Trophoblast cell (in vitro differentiated cells and primary cell): ENCODE results near the gene FAXC.
A peak's percentile ranks its signal among the peaks of the same experiment; 100 is the strongest.

ENCODE experiments used
- DNase-seq, 2 donors: peaks; one replicate each; pipeline ENCODE4 v3.0.0-alpha.2; 2016
- H2AFZ ChIP-seq: 2 replicates; pipeline ENCODE4 v1.6.1; 2013; ENCODE audit warnings: low read length, moderate library complexity, mild to moderate bottlenecking; ENCODE audit not compliant: insufficient read depth, poor library complexity
- H2AK5ac ChIP-seq: 2 replicates; pipeline ENCODE4 v1.6.1; 2013; ENCODE audit warnings: mild to moderate bottlenecking, low read length
- H2BK120ac ChIP-seq: 2 replicates; pipeline ENCODE4 v1.6.1; 2013; ENCODE audit warnings: low read length, mild to moderate bottlenecking, moderate library complexity; ENCODE audit not compliant: insufficient read depth, poor library complexity
- H2BK12ac ChIP-seq: 2 replicates; pipeline ENCODE4 v1.6.1; 2013; ENCODE audit warnings: mild to moderate bottlenecking, low read length, moderate library complexity
- H2BK5ac ChIP-seq: 2 replicates; pipeline ENCODE4 v1.6.1; 2013; ENCODE audit warnings: low read length, low read depth, moderate library complexity, mild to moderate bottlenecking; ENCODE audit not compliant: poor library complexity
- H3K14ac ChIP-seq: 2 replicates; pipeline ENCODE4 v1.6.1; 2013; ENCODE audit warnings: mild to moderate bottlenecking, low read length
- H3K18ac ChIP-seq: 2 replicates; pipeline ENCODE4 v1.6.1; 2013; ENCODE audit warnings: mild to moderate bottlenecking, low read length
- H3K23ac ChIP-seq: 2 replicates; pipeline ENCODE4 v1.6.1; 2013; ENCODE audit warnings: low read length
- H3K27ac ChIP-seq: 2 replicates; pipeline ENCODE4 v1.5.1; 2013; ENCODE audit warnings: low read depth, mild to moderate bottlenecking, inconsistent platforms, low read length, moderate library complexity
- H3K27me3 ChIP-seq: 2 replicates; pipeline ENCODE4 v1.6.1; 2013; ENCODE audit warnings: inconsistent platforms, mild to moderate bottlenecking, low read length, moderate library complexity; ENCODE audit not compliant: insufficient read depth
- H3K36me3 ChIP-seq, 2 experiments: 1 replicate in 1 of 2; 2 replicates in 1 of 2; pipeline ENCODE4 v1.6.1; 2013; ENCODE audit warnings: low read length in 2 of 2, mild to moderate bottlenecking in 2 of 2, moderate library complexity in 1 of 2; ENCODE audit not compliant: insufficient read depth in 2 of 2, control insufficient read depth in 1 of 2
- H3K4ac ChIP-seq: 2 replicates; pipeline ENCODE4 v1.6.1; 2013; ENCODE audit warnings: low read depth, mild to moderate bottlenecking, low read length, moderate library complexity
- H3K4me1 ChIP-seq, 2 experiments: 1 replicate in 1 of 2; 2 replicates in 1 of 2; pipeline ENCODE4 v1.6.1; 2013; ENCODE audit warnings: low read length in 2 of 2, mild to moderate bottlenecking in 2 of 2, moderate library complexity in 1 of 2; ENCODE audit not compliant: insufficient read depth in 2 of 2, control insufficient read depth in 1 of 2
- H3K4me2 ChIP-seq: 2 replicates; pipeline ENCODE4 v1.6.1; 2013; ENCODE audit warnings: inconsistent platforms, mild to moderate bottlenecking, low read length, moderate library complexity
- H3K4me3 ChIP-seq: 2 replicates; pipeline ENCODE4 v1.5.1; 2013; ENCODE audit warnings: mild to moderate bottlenecking, low read depth, low read length, inconsistent platforms
- H3K79me1 ChIP-seq: one replicate; pipeline ENCODE4 v1.6.1; 2013; ENCODE audit warnings: low read length
- H3K79me2 ChIP-seq: 2 replicates; pipeline ENCODE4 v1.6.1; 2013; ENCODE audit warnings: low read length, mild to moderate bottlenecking; ENCODE audit not compliant: control insufficient read depth, insufficient read depth, poor library complexity
- H3K9ac ChIP-seq: 2 replicates; pipeline ENCODE4 v1.6.1; 2013; ENCODE audit warnings: mild to moderate bottlenecking, low read length
- H3K9me3 ChIP-seq: 2 replicates; pipeline ENCODE4 v1.6.1; 2013; ENCODE audit warnings: low read depth, mild to moderate bottlenecking, control low read depth, inconsistent platforms, low read length; ENCODE audit not compliant: insufficient read depth
- H4K12ac ChIP-seq: 2 replicates; pipeline ENCODE4 v1.6.1; 2013; ENCODE audit warnings: low read depth, mild to moderate bottlenecking, low read length, moderate library complexity
- H4K8ac ChIP-seq: 2 replicates; pipeline ENCODE4 v1.6.1; 2013; ENCODE audit warnings: low read depth, mild to moderate bottlenecking, low read length, moderate library complexity
- H4K91ac ChIP-seq: one replicate; pipeline ENCODE4 v1.6.1; 2013; ENCODE audit warnings: low read depth, mild to moderate bottlenecking, low read length, moderate library complexity
- WGBS: extraction: QIAGEN DNeasy Blood & Tissue Kit; methylation state at CpG from one replicate; pipeline ENCODE4 v1.1.7; 2013; ENCODE audit warnings: missing lambda C conversion rate; ENCODE audit not compliant: insufficient read length, insufficient coverage; ENCODE audit errors: extremely low coverage; 5-methylcytosine and 5-hydroxymethylcytosine counted together

The FAXC gene

GRCh38 chr6:99354983-99355382 is 5.5 kb upstream of the FAXC start:
- no CpG with 5 or more reads among the region's 4 CpGs for WGBS
- Histone ChIP-seq H3K27me3 (no peaks in the 10 kb centered on the region), H3K18ac (no peak overlapping the region), H2AFZ (no peak overlapping the region), H3K4me3 (no peak overlapping the region), H3K79me2 (no peaks in the 10 kb centered on the region), H4K12ac (no peak overlapping the region), H4K8ac (no peak overlapping the region), H2AK5ac (no peak overlapping the region), H2BK120ac (no peak overlapping the region), H3K4me2 (no peak overlapping the region), H3K14ac (no peak overlapping the region), H3K4ac (no peak overlapping the region), H3K79me1 (no peaks in the 10 kb centered on the region), H3K36me3 (no peaks in the 10 kb centered on the region), H3K4me1 (no peaks in the 10 kb centered on the region), H4K91ac (no peak overlapping the region), H2BK5ac (no peak overlapping the region), H2BK12ac (no peak overlapping the region), H3K9me3 (no peaks in the 10 kb centered on the region), H3K23ac (no peak overlapping the region), H3K9ac (no peak overlapping the region), H3K27ac (no peak overlapping the region)
- DNase-seq, result no peak

- Histone ChIP-seq H3K27me3 (no peaks in the 10 kb centered on the region), H3K4me3 (no peak overlapping the region), H3K4ac (no peak overlapping the region), H3K27ac (no peak overlapping the region), H3K18ac (no peak overlapping the region), H2BK120ac (no peak overlapping the region), H2AFZ (no peak overlapping the region), H3K36me3 (no peaks in the 10 kb centered on the region), H3K4me1 (peaks cover 0 to 8% of the 10 kb centered on the region in 2 experiments), H3K14ac (no peak overlapping the region), H3K4me2 (no peak overlapping the region), H4K8ac (no peak overlapping the region), H3K23ac (no peak overlapping the region), H3K9ac (no peak overlapping the region), H2BK5ac (no peak overlapping the region), H3K79me1 (peaks cover 7% of the 10 kb centered on the region), H4K91ac (no peak overlapping the region), H4K12ac (no peak overlapping the region), H3K9me3 (no peaks in the 10 kb centered on the region), H2AK5ac (no peak overlapping the region), H3K79me2 (peaks cover 2% of the 10 kb centered on the region), H2BK12ac (no peak overlapping the region)
- no CpG with 5 or more reads among the region's 9 CpGs for WGBS
- no peak for DNase-seq
Measured at GRCh38 chr6:99353126-99353525, 3.7 kb upstream of the FAXC start.

- H3K4me2 ChIP-seq, result no peak overlapping the region
- DNase-seq, result no peak
- no peak overlapping the region for H2AK5ac ChIP-seq
- H2AFZ ChIP-seq, result no peak overlapping the region
- H4K8ac ChIP-seq, result no peak overlapping the region
- no peak overlapping the region for H4K91ac ChIP-seq
- H3K4me1 ChIP-seq, result peaks cover 0 to 8% of the 10 kb centered on the region in 2 experiments
- no peak overlapping the region for H2BK5ac ChIP-seq
- no peak overlapping the region for H2BK120ac ChIP-seq
- no peak overlapping the region for H2BK12ac ChIP-seq
- H3K36me3 ChIP-seq, result no peaks in the 10 kb centered on the region
- no peak overlapping the region for H3K4me3 ChIP-seq
- H3K27ac ChIP-seq, result no peak overlapping the region
- no peak overlapping the region for H3K18ac ChIP-seq
- H3K14ac ChIP-seq, result no peak overlapping the region
- no peaks in the 10 kb centered on the region for H3K27me3 ChIP-seq
- H3K79me2 ChIP-seq, result peaks cover 2% of the 10 kb centered on the region
- no peak overlapping the region for H4K12ac ChIP-seq
- H3K4ac ChIP-seq, result no peak overlapping the region
- H3K79me1 ChIP-seq, result peaks cover 7% of the 10 kb centered on the region
- no CpG with 5 or more reads among the region's 10 CpGs for WGBS
- H3K9me3 ChIP-seq, result no peaks in the 10 kb centered on the region
- no peak overlapping the region for H3K23ac ChIP-seq
- H3K9ac ChIP-seq, result no peak overlapping the region
Measured at GRCh38 chr6:99350573-99350972, 1.1 kb upstream of the FAXC start.

- Histone ChIP-seq H2AK5ac (no peak overlapping the region), H3K79me2 (peaks cover 2% of the 10 kb centered on the region), H3K4me3 (peak overlapping the region; percentile 79), H2BK12ac (no peak overlapping the region), H3K4ac (peak overlapping the region; percentile 33), H3K23ac (no peak overlapping the region), H3K27ac (no peak overlapping the region), H3K36me3 (no peaks in the 10 kb centered on the region), H3K14ac (peak overlapping the region; percentile 76), H2BK5ac (no peak overlapping the region), H3K18ac (peak overlapping the region; percentile 57), H3K79me1 (peaks cover 7% of the 10 kb centered on the region), H2BK120ac (no peak overlapping the region), H3K4me2 (peak overlapping the region; percentile 78), H3K4me1 (peaks cover 0 to 8% of the 10 kb centered on the region in 2 experiments), H3K9ac (peak overlapping the region; percentile 45), H3K9me3 (no peaks in the 10 kb centered on the region), H3K27me3 (no peaks in the 10 kb centered on the region), H4K8ac (peak overlapping the region; percentile 90), H4K91ac (peak overlapping the region; percentile 57), H4K12ac (peak overlapping the region; percentile 34), H2AFZ (peak overlapping the region; percentile 87)
- no CpG with 5 or more reads among the region's 25 CpGs for WGBS
- peak in 1 of 2 donors; percentile 66 for DNase-seq
Measured at GRCh38 chr6:99348288-99349170, 945 bp downstream of the FAXC start.
